ENCODE data around the gene DNASE2. TPM values are rescaled to one million over a fixed set of nuclear protein-coding genes. Genes with fewer than 3 reads are reported as not detected.

The DNASE2 gene
- total RNA-seq, 1 donor from 2014 or later: 23.6 TPM

DNA sequence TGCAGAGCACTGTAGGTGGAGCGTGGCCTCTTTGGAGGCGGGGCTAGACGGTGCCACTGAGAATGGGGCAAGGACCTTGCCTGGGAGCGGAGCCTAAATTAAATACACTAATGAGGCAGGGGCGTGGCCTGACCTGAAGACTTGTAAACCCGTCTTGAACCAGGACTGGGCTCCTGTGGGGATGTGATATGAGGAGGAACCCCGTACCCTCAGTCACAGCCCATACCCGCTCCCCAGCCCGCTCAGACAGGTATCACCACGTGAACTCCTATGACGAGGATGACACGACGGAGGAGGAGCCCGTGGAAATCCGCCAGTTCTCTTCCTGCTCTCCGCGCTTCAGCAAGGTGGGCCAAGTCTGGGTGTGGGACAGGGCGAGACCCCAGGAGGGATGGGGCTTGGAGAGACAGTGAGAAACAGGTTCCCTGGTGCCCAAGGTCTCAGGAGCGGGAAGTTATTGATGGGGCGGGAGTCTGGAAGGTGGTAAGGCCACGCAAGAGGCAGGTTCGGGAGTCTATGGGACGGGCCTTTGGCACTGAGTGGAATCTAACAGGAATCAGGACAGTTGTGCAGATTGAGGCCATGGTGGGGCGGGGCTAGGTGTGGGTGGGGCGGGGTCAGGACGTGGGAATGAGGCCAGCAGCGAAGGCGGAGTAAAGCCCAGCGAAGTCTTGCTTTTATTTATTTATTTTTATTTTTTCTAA, 14.7 kb downstream of the DNASE2 start:
- intact Hi-C loops (cut with DNase I): no loop called here
- Histone ChIP-seq H3K27ac (no peak overlapping the region), H3K36me3 (no peaks in the 10 kb centered on the region), H3K4me1 (peaks cover 11% of the 10 kb centered on the region), H3K27me3 (no peaks in the 10 kb centered on the region), H3K9me3 (no peaks in the 10 kb centered on the region), H3K4me3 (no peak overlapping the region)
- TF ChIP-seq, protein P1, sequence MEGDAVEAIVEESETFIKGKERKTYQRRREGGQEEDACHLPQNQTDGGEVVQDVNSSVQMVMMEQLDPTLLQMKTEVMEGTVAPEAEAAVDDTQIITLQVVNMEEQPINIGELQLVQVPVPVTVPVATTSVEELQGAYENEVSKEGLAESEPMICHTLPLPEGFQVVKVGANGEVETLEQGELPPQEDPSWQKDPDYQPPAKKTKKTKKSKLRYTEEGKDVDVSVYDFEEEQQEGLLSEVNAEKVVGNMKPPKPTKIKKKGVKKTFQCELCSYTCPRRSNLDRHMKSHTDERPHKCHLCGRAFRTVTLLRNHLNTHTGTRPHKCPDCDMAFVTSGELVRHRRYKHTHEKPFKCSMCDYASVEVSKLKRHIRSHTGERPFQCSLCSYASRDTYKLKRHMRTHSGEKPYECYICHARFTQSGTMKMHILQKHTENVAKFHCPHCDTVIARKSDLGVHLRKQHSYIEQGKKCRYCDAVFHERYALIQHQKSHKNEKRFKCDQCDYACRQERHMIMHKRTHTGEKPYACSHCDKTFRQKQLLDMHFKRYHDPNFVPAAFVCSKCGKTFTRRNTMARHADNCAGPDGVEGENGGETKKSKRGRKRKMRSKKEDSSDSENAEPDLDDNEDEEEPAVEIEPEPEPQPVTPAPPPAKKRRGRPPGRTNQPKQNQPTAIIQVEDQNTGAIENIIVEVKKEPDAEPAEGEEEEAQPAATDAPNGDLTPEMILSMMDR (IDR thresholded peaks at IDR 0.05): no peak
- TF ChIP-seq POLR2A (IDR thresholded peaks at IDR 0.05) (no peak), POLR2AphosphoS5 (IDR thresholded peaks at IDR 0.05; ENCODE audit: insufficient read depth in 1 of 2, low read depth in 1 of 2) (no peak)
- no peak for DNase-seq (ENCODE audit: extremely low spot score in 2 of 2)

DNA sequence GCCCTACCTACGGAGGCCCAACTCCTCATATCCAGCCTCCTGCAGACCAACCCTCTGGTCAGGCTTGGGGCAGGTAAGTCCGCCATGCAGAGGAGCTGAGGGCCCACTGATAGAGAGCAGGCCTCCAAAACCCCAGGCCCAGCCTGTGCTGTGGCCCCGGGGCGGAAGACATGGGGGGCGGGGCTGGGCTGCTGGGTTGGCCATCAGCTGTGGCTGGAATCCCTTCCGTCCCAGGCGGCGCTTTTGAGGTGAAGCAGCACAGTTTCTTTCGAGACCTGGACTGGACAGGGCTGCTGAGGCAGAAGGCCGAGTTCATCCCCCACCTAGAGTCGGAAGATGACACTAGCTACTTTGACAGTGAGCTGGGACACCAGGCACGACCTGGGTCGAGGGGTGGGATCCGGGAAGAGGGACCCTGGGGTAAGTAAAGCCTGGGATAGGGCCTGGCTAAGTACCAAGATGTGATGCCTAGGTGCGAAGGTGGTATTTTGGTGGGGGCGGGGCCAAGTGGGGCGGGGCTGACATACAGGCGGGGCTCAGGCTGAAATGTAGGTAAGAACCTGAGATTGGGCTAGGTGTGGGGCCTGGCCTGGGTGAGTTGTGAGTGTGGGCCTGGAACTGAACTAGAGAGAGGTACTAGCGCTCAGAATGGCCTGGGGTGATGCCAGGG, 15.4 kb downstream of the DNASE2 start:
- no peaks in the 10 kb centered on the region for H3K36me3 ChIP-seq
- no peak for DNase-seq (ENCODE audit: extremely low spot score in 2 of 2)
- intact Hi-C loops (cut with DNase I): no loop called here
- TF ChIP-seq, protein P1 (IDR thresholded peaks at IDR 0.05): no peak
- TF ChIP-seq POLR2A (IDR thresholded peaks at IDR 0.05) (no peak), POLR2AphosphoS5 (IDR thresholded peaks at IDR 0.05; ENCODE audit: insufficient read depth in 1 of 2, low read depth in 1 of 2) (no peak)
- H3K27ac ChIP-seq: no peak overlapping the region
- no peaks in the 10 kb centered on the region for H3K9me3 ChIP-seq
- H3K4me3 ChIP-seq: no peak overlapping the region
- H3K4me1 ChIP-seq: peaks cover 11% of the 10 kb centered on the region
- no peaks in the 10 kb centered on the region for H3K27me3 ChIP-seq

DNA sequence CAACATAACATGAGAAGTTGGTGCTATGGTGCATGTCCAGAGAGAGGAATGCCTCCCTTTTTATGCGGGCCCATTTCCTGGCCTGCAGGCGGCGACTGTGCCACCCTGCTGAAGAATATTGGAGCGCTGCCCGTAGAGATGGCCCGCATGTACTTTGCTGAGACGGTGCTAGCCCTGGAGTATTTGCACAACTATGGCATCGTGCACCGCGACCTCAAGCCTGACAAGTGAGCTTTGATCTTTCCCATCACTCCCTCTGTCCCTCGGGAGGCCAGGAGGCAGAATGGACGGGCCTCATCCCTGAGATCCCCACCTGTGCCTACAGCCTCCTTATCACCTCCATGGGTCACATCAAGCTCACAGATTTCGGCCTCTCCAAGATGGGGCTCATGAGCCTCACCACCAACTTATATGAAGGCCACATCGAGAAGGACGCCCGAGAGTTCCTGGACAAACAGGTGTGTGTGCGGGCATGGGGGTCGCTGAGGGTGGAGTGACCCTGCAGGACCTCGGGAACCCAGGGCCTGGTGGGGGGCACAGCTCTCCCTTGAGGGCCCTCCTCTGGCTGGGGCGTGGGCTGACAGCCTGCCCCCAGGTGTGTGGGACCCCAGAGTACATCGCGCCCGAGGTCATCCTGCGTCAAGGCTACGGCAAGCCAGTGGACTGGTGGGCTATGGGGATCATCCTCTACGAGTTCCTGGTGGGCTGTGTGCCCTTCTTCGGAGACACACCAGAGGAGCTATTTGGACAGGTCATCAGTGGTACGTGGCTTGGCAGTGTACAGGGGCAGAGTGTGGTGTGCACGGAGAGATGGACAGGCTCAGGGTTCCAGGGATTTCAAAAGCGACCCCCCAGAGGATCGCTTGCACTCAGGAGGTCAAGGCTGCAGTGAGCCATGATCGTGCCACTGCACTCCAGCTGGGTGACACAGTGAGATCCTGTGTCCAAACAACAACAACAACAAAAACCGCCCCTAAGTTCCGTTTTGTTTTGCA, 16.2 kb downstream of the DNASE2 start:
- H3K9me3 ChIP-seq: no peaks in the 10 kb centered on the region
- no peak overlapping the region for H3K27ac ChIP-seq
- H3K36me3 ChIP-seq: no peaks in the 10 kb centered on the region
- DNase-seq (ENCODE audit: extremely low spot score in 2 of 2): no peak
- intact Hi-C loops (cut with DNase I): no loop called here
- TF ChIP-seq POLR2A (IDR thresholded peaks at IDR 0.05) (no peak), POLR2AphosphoS5 (IDR thresholded peaks at IDR 0.05; ENCODE audit: insufficient read depth in 1 of 2, low read depth in 1 of 2) (no peak)
- TF ChIP-seq, protein P1 (IDR thresholded peaks at IDR 0.05): no peak
- peaks cover 11% of the 10 kb centered on the region for H3K4me1 ChIP-seq
- H3K27me3 ChIP-seq: no peaks in the 10 kb centered on the region
- H3K4me3 ChIP-seq: no peak overlapping the region

DNA sequence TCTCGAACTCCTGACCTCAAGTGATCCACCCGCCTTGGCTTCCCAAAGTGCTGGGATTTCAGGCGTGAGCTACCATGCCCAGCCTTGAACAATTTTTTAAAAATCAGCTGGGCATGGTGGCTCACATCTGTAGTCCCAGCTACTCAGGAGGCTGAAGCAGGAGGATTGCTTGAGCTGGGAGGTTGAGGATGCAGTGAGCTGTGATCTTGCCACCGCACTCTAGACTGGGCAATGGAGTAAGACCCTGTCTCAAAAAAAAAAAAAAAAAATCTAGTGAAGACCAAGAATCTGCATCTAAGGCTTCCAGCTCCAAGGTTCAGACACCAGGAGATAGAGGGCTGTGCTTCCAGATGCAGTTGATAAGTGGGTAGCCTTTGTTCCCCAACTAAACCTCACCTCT, 17.1 kb downstream of the DNASE2 start:
- H3K9me3 ChIP-seq: no peaks in the 10 kb centered on the region
- no peak overlapping the region for H3K4me3 ChIP-seq
- no peak overlapping the region for H3K27ac ChIP-seq
- H3K4me1 ChIP-seq: peaks cover 11% of the 10 kb centered on the region
- no peaks in the 10 kb centered on the region for H3K27me3 ChIP-seq
- no peaks in the 10 kb centered on the region for H3K36me3 ChIP-seq
- DNase-seq (ENCODE audit: extremely low spot score in 2 of 2): no peak
- TF ChIP-seq POLR2A (IDR thresholded peaks at IDR 0.05): no peak
- TF ChIP-seq, protein P1 (IDR thresholded peaks at IDR 0.05): no peak
- no peak for TF ChIP-seq POLR2AphosphoS5 (IDR thresholded peaks at IDR 0.05; ENCODE audit: insufficient read depth in 1 of 2, low read depth in 1 of 2)
- intact Hi-C loops (cut with DNase I): no loop called here

Measured in vagina (tissue), 2 donors.